NCI-H446 treated with DMSO at 0.1 percent for 48 hours (cell line): ENCODE measurements around the gene POLH.

ENCODE experiments used
- DNase-seq: peaks from one replicate; lab custom pipeline; 2025; lab: John Stamatoyannopoulos, UW

POLH gene

GRCh38 chr6:43606019-43606418, 30.0 kb downstream of the POLH start:
- DNase-seq: no peak

- peak; percentile 66 for DNase-seq
Measured at GRCh38 chr6:43608310-43608763, 32.4 kb downstream of the POLH start.

- DNase-seq: no peak
Measured at GRCh38 chr6:43608807-43609206, 32.8 kb downstream of the POLH start.

GRCh38 chr6:43609402-43609801, 33.4 kb downstream of the POLH start:
- no peak for DNase-seq

- DNase-seq: no peak
Measured at GRCh38 chr6:43610431-43610830, 34.4 kb downstream of the POLH start.

GRCh38 chr6:43613721-43614395, 37.9 kb downstream of the POLH start:
- DNase-seq: no peak

- no peak for DNase-seq
Measured at GRCh38 chr6:43614396-43614730, 38.4 kb downstream of the POLH start.

- no peak for DNase-seq
Measured at GRCh38 chr6:43616725-43617472, 40.9 kb downstream of the POLH start.

- no peak for DNase-seq
Measured at GRCh38 chr6:43621078-43621835, 45.3 kb downstream of the POLH start.

GRCh38 chr6:43621836-43622180, 45.8 kb downstream of the POLH start:
- DNase-seq: no peak

GRCh38 chr6:43622541-43622940, 46.6 kb downstream of the POLH start:
- no peak for DNase-seq

- no peak for DNase-seq
Measured at GRCh38 chr6:43623880-43624785, 48.1 kb downstream of the POLH start.

- no peak for DNase-seq
Measured at GRCh38 chr6:43624786-43625288, 48.9 kb downstream of the POLH start.

GRCh38 chr6:43625393-43625992, 49.5 kb downstream of the POLH start:
- DNase-seq: no peak

- DNase-seq: peak; percentile 22
Measured at GRCh38 chr6:43627008-43627825, 51.2 kb downstream of the POLH start.

GRCh38 chr6:43628393-43629103, 52.6 kb downstream of the POLH start:
- DNase-seq: no peak

- peak; percentile 99 for DNase-seq
Measured at GRCh38 chr6:43629104-43629504, 53.1 kb downstream of the POLH start, which contains the start of gene GTPBP2. TSS of gene GTPBP2 (minus strand) at chr6:43629264. CDS start at chr6:43629162, 102 bp downstream.

- DNase-seq: peak; percentile 95
Measured at GRCh38 chr6:43629505-43630300, 53.7 kb downstream of the POLH start.
